Upper lobe of right lung (tissue), 1 donor: ENCODE results near the gene CAMK1D. TPM values are rescaled to one million over a fixed set of nuclear protein-coding genes. Genes with fewer than 3 reads are reported as not detected.

ENCODE experiments used
- ATAC-seq: fragments of 200-7000 bp; cut with Tn5 transposase; one replicate; pipeline ENCODE4 v1.9.1; 2020; ENCODE audit warnings: mild to moderate bottlenecking, moderate library complexity
- DNase-seq: peaks from one replicate; pipeline ENCODE4 v3.0.0-alpha.2; 2020
- H3K27ac ChIP-seq: fragments of 200-600 bp; one replicate; pipeline ENCODE4 v1.8.0; 2022
- H3K27me3 ChIP-seq: fragments of 200-600 bp; one replicate; pipeline ENCODE4 v1.8.0; 2022; ENCODE audit warnings: mild to moderate bottlenecking
- H3K36me3 ChIP-seq: fragments of 200-600 bp; one replicate; pipeline ENCODE4 v1.8.0; 2022
- H3K4me1 ChIP-seq: fragments of 200-600 bp; one replicate; pipeline ENCODE4 v1.8.0; 2022
- H3K4me3 ChIP-seq: fragments of 200-600 bp; one replicate; pipeline ENCODE4 v1.8.0; 2022; ENCODE audit warnings: mild to moderate bottlenecking
- H3K9me3 ChIP-seq: fragments of 200-600 bp; one replicate; pipeline ENCODE4 v1.8.0; 2022
- CTCF ChIP-seq: fragments of 200-600 bp; IDR thresholded peaks from one replicate; pipeline ENCODE4 v1.8.0; 2022; ENCODE audit warnings: antibody characterized with exemption
- intact Hi-C: fragments of 100-400 bp; cut with DNase I; formaldehyde crosslinking; loops from one replicate; pipeline ENCODE4 v1.11.0; 2022
- total RNA-seq: library from RNA; stranded (reverse); fragmentation: NEBNext Ultra II Directional; extraction: Animal tissue kit (Norgen Biotek cat#: 25700); gene quantifications from one replicate; pipeline ENCODE4 v1.2.1, GENCODE V29; 2021
- donor health status: DM: no; HTN: yes; CAD: no; lungs with severe emphysema.

Gene CAMK1D
- total RNA-seq, 1 donor from 2014 or later: 17.1 TPM

- TF ChIP-seq CTCF: no peak
- Histone ChIP-seq H3K4me1 (no peaks in the 10 kb centered on the region), H3K27ac (no peak overlapping the region), H3K4me3 (no peak overlapping the region), H3K9me3 (no peaks in the 10 kb centered on the region), H3K36me3 (no peaks in the 10 kb centered on the region), H3K27me3 (no peaks in the 10 kb centered on the region)
- no peak for DNase-seq
- no peak for ATAC-seq
- intact Hi-C loops: no loop called here
Measured at GRCh38 chr10:12487366-12487765, 138.0 kb downstream of the CAMK1D start.

GRCh38 chr10:12488626-12489025 is 139.3 kb downstream of the CAMK1D start:
- intact Hi-C loops: no loop called here
- Histone ChIP-seq H3K9me3 (no peaks in the 10 kb centered on the region), H3K36me3 (no peaks in the 10 kb centered on the region), H3K4me1 (no peaks in the 10 kb centered on the region), H3K27me3 (no peaks in the 10 kb centered on the region), H3K4me3 (no peak overlapping the region), H3K27ac (no peak overlapping the region)
- DNase-seq (no peak), ATAC-seq (no peak)
- TF ChIP-seq CTCF: no peak

GRCh38 chr10:12489357-12489756 is 140.0 kb downstream of the CAMK1D start:
- Histone ChIP-seq H3K4me3 (no peak overlapping the region), H3K9me3 (no peaks in the 10 kb centered on the region), H3K27me3 (no peaks in the 10 kb centered on the region), H3K4me1 (no peaks in the 10 kb centered on the region), H3K27ac (no peak overlapping the region), H3K36me3 (no peaks in the 10 kb centered on the region)
- no peak for TF ChIP-seq CTCF
- intact Hi-C loops: no loop called here
- DNase-seq (no peak), ATAC-seq (no peak)

GRCh38 chr10:12489806-12490205 is 140.5 kb downstream of the CAMK1D start:
- no peak for DNase-seq
- intact Hi-C loops: no loop called here
- Histone ChIP-seq H3K27me3 (no peaks in the 10 kb centered on the region), H3K36me3 (no peaks in the 10 kb centered on the region), H3K27ac (no peak overlapping the region), H3K9me3 (no peaks in the 10 kb centered on the region), H3K4me3 (no peak overlapping the region), H3K4me1 (no peaks in the 10 kb centered on the region)
- TF ChIP-seq CTCF: no peak
- no peak for ATAC-seq

GRCh38 chr10:12490963-12491362 is 141.6 kb downstream of the CAMK1D start:
- intact Hi-C loops: no loop called here
- Histone ChIP-seq H3K27me3 (no peaks in the 10 kb centered on the region), H3K36me3 (no peaks in the 10 kb centered on the region), H3K4me3 (no peak overlapping the region), H3K27ac (no peak overlapping the region), H3K9me3 (no peaks in the 10 kb centered on the region), H3K4me1 (no peaks in the 10 kb centered on the region)
- TF ChIP-seq CTCF: no peak
- DNase-seq (no peak), ATAC-seq (no peak)

GRCh38 chr10:12491491-12491890 is 142.1 kb downstream of the CAMK1D start:
- Histone ChIP-seq H3K9me3 (no peaks in the 10 kb centered on the region), H3K4me1 (no peaks in the 10 kb centered on the region), H3K27ac (no peak overlapping the region), H3K4me3 (no peak overlapping the region), H3K27me3 (no peaks in the 10 kb centered on the region), H3K36me3 (no peaks in the 10 kb centered on the region)
- no peak for TF ChIP-seq CTCF
- ATAC-seq (no peak), DNase-seq (no peak)
- intact Hi-C loops: no loop called here
